ENCODE results near the gene MED7.
A peak's percentile ranks its signal among the peaks of the same experiment; 100 is the strongest.

MED7 gene

DNA sequence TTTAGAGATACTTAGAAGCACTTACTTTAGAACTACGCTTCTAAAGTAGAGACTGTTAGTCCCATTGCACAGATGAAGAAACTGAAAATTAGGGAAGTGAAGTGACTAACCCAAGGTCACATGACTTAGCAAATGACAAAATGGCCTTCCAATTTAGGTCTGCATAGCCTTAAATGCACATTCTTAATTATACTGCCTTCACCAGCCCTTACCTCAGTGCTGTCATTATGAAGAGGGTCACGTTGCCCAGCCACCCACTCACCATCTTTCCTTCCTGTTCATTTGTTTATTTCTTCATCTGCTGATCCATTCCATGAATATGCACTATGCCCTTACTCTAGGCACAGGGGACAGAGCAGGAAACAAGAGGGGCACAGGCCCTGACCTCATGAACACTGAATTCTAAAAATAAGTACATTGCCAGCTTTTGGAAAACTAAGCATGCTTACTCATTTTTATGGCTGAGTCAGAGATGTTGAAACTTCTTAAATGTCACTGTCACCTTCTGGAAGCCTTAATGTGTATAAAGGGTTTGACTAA is 42.5 kb downstream of the MED7 start:
- peak; percentile 0 for DNase-seq

DNA sequence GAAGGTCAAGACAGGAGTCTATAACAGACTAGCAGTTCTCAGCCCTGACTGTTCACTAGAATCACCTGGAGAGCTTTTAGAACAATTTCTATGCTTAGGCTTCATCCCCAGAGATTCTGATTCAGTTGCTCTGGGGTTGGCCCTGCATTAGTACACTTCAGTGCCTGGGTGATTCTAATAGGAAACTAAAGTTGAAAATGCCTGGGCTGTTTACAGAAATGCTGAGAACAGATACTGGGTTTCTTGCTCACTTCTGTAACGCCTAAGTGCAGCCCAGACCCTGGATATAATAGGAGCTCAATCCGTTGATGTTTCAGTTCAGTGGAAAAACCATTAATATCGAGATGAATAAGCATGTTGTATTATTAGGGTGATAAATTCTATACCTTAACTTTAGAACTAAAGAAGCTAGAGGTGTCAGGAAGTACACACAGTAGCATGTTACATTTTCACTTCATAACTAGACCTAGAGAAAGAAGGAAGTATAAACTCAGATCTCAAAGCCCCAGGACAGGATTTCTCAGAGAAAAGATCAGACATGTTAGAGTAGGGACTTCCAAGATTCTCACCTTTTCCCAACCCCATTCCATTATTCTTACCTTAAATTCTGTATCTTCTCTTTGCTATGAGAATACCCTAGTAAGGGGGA is 54.2 kb downstream of the MED7 start:
- no peak for DNase-seq

All from NCI-H1694 treated with DMSO at 0.1 percent for 48 hours (cell line).